ENCODE measurements around the gene CMAS. TPM values are rescaled to one million over a fixed set of nuclear protein-coding genes. Genes with fewer than 3 reads are reported as not detected.

CMAS gene
- total and polyA plus RNA-seq, 8 donors = 4.7 to 283 (median 38.0) TPM

DNA sequence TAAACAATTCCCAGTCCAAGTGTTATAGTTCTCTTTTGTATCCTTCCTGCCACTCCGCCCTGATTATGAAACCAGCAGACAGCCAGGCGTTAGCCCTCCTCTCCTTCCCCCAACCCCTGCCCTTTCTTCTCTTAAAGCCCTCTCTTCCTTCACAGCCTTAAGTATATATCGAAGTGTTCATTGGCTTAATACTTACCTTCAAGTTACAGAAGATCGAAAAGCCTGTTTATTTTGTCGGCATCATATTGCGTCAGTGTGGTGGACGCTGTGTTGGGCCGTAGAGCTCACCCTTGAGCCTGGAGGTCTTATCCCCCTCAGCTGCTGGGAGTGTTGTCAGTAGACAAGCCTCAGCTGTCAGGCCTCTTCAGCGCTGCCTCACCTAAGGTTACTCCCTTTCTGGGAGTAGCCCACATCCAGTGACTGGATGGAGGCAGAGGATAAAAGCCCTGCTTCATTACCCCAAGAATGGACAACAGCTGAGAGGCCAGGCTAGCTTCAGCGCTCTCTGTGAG lies 36.2 kb downstream of the CMAS start:
- H3K9me3 ChIP-seq = no peaks in the 10 kb centered on the region
- H3K4me1 ChIP-seq = peaks cover 0 to 19% (median 4%) of the 10 kb centered on the region in 4 donors
- no peak overlapping the region for H3K4me3 ChIP-seq
- intact Hi-C loops (cut with DNase I; ENCODE audit: low total_unique reads) = no loop called here
- no peak overlapping the region for H3K27ac ChIP-seq
- TF ChIP-seq EP300 (IDR thresholded peaks at IDR 0.05) = no peak
- TF ChIP-seq POLR2AphosphoS5 (IDR thresholded peaks at IDR 0.05) = no peak
- TF ChIP-seq POLR2A (IDR thresholded peaks at IDR 0.05) = no peak
- TF ChIP-seq, protein P1, sequence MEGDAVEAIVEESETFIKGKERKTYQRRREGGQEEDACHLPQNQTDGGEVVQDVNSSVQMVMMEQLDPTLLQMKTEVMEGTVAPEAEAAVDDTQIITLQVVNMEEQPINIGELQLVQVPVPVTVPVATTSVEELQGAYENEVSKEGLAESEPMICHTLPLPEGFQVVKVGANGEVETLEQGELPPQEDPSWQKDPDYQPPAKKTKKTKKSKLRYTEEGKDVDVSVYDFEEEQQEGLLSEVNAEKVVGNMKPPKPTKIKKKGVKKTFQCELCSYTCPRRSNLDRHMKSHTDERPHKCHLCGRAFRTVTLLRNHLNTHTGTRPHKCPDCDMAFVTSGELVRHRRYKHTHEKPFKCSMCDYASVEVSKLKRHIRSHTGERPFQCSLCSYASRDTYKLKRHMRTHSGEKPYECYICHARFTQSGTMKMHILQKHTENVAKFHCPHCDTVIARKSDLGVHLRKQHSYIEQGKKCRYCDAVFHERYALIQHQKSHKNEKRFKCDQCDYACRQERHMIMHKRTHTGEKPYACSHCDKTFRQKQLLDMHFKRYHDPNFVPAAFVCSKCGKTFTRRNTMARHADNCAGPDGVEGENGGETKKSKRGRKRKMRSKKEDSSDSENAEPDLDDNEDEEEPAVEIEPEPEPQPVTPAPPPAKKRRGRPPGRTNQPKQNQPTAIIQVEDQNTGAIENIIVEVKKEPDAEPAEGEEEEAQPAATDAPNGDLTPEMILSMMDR (IDR thresholded peaks at IDR 0.05) = no peak
- H3K36me3 ChIP-seq = no peaks in the 10 kb centered on the region
- 63 to 70% (median 65%) methylated on average over 10 of the region's 10 CpGs for WGBS, 5 donors
- no peaks in the 10 kb centered on the region for H3K27me3 ChIP-seq
- DNase-seq = no peak

DNA sequence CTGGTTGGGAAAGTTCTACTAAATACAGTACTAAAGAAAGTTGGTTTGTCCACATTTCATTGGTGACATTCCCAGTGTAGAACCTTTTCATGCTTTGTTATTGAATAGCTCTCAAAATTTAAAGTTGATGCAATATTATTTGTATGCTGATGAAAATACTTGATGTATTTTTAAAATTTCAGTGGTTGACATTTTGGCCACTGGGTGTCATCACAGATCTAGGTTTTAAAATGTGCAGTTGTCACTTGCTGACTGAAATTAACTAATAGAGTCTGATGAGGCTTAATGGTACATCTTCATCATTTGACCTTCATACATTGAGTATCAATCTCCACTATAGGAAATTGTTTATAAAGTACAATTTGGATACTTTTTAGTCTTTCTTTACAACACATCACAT lies 37.1 kb downstream of the CMAS start:
- no peak for TF ChIP-seq POLR2A (IDR thresholded peaks at IDR 0.05)
- TF ChIP-seq, protein P1 (IDR thresholded peaks at IDR 0.05) = peak in 5 of 7 experiments; percentile 13 to 30 (median 14)
- no peak for TF ChIP-seq POLR2AphosphoS5 (IDR thresholded peaks at IDR 0.05)
- Histone ChIP-seq H3K36me3 (no peaks in the 10 kb centered on the region), H3K9me3 (no peaks in the 10 kb centered on the region), H3K27ac (no peak overlapping the region), H3K4me3 (no peak overlapping the region), H3K27me3 (no peaks in the 10 kb centered on the region), H3K4me1 (peaks cover 0 to 19% (median 4%) of the 10 kb centered on the region in 4 donors)
- DNase-seq = peak in 1 of 2 donors; percentile 60
- intact Hi-C loops (cut with DNase I; ENCODE audit: low total_unique reads) = no loop called here

DNA sequence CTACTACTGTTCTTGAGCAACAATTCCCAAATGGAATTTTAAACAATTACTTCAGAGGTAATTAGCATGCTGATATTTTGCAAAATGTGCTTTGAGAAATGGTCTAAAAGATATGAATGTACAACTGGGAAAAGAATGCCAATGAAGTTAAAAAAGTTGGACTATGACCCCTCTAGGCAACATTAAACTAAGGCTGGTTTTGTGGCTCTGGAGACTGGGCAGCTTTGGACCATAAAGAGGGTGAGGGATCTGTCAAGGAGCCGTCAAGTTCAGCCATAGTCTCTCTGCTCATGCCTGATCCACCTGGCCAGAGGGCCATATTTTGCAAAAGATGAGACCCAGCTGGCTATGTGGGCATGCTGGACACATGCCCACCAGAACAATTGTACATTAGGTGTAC lies 38.8 kb downstream of the CMAS start:
- H3K27ac ChIP-seq = no peak overlapping the region
- TF ChIP-seq, protein P1 (IDR thresholded peaks at IDR 0.05) = no peak
- TF ChIP-seq POLR2A (IDR thresholded peaks at IDR 0.05) = no peak
- no peak for TF ChIP-seq POLR2AphosphoS5 (IDR thresholded peaks at IDR 0.05)
- no peak for TF ChIP-seq EP300 (IDR thresholded peaks at IDR 0.05)
- H3K36me3 ChIP-seq = no peaks in the 10 kb centered on the region
- intact Hi-C loops (cut with DNase I; ENCODE audit: low total_unique reads) = no loop called here
- 65 to 90% (median 75%) methylated on average over 1 of the region's 1 CpG; no CpG with 5 or more reads in 1 of the 5 donors for WGBS, 5 donors
- peaks cover 0 to 19% (median 4%) of the 10 kb centered on the region in 4 donors for H3K4me1 ChIP-seq
- no peaks in the 10 kb centered on the region for H3K9me3 ChIP-seq
- no peaks in the 10 kb centered on the region for H3K27me3 ChIP-seq
- H3K4me3 ChIP-seq = no peak overlapping the region
- DNase-seq = no peak

DNA sequence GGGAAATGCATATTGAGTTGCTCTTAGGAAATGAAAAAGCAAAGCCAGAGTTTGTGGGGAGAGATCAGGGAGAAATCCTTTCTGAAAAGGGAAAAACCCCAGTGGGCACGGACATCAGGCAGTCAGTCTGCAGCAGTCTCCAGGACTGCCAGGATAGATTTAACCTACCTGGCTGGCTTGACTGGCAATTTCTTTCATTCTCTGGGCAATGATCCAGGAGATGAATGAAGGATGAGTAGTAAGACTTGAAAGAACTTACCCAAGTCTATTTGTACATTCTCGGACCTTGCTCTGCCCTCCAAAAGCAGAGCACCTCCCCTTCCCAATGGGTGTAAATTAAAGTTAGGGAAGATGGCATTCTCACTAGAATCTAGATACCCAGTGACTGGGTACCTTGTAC lies 42.9 kb downstream of the CMAS start:
- Histone ChIP-seq H3K4me3 (no peak overlapping the region), H3K9me3 (no peaks in the 10 kb centered on the region), H3K36me3 (no peaks in the 10 kb centered on the region), H3K27ac (no peak overlapping the region), H3K4me1 (no peaks in the 10 kb centered on the region), H3K27me3 (no peaks in the 10 kb centered on the region)
- intact Hi-C loops (cut with DNase I; ENCODE audit: low total_unique reads) = no loop called here
- DNase-seq = no peak
- TF ChIP-seq POLR2A (IDR thresholded peaks at IDR 0.05) (no peak), EP300 (IDR thresholded peaks at IDR 0.05) (no peak), POLR2AphosphoS5 (IDR thresholded peaks at IDR 0.05) (no peak)
- TF ChIP-seq, protein P1 (IDR thresholded peaks at IDR 0.05) = no peak
- WGBS, 5 donors = 81 to 89% (median 86%) methylated on average over 2 of the region's 2 CpGs

Measured in stomach (tissue), 9 donors.